ENCODE measurements around the gene TRDMT1. TPM values are rescaled to one million over a fixed set of nuclear protein-coding genes. Genes with fewer than 3 reads are reported as not detected.

Gene TRDMT1
- total RNA-seq, 3 donors from 2014 or later (not counting 1 experiment from before 2014, with no cell fraction given) = 11.0 to 21.8 (median 14.4) TPM

DNA sequence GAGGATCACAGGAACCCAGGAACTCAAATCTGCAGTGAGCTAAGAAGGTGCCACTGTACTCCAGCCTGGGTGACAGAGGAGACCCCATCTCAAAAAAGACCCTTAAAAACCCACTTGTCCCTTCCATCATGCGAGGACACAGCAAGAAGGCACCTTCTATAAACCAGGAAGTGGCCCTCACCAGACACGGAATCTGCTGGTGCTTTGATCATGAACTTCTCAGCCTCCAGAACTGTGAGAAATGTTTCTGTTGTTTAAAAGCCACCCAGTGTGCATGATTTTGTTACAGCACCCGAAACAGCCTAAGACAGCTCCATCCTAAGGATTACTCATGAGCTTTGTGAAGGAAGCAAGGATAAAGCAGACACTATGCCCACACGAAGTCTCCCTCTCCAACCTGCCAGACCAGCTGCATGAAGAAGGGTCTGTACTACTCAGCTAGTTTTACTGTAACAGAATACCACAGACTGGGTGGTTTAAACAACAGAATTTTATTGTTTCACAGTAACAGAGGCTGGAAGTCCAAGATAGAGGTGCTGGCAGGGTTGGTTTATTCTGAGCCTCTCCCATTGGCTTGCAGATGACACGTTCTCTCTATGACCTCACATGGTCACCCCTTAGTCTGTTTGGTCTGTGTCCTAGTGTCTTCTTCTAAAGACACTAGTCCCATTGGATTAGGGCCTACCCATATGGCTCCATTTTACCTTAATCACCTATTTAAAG, 40.3 kb upstream of the TRDMT1 start:
- Mint-ChIP-seq H3K9me3 (no peaks in the 10 kb centered on the region), H3K27ac (no peak overlapping the region), H3K27me3 (ENCODE audit: low read depth in 2 of 2) (peaks cover 9 to 17% of the 10 kb centered on the region in 2 donors), H3K4me1 (peaks cover 0 to 1% of the 10 kb centered on the region in 2 donors), H3K36me3 (peaks cover 4% of the 10 kb centered on the region), H3K4me3 (no peak overlapping the region)
- 76% methylated on average over 5 of the region's 5 CpGs for WGBS (ENCODE audit: insufficient coverage)
- Histone ChIP-seq H3K27ac (ENCODE audit: low read length) (no peak overlapping the region), H3K9me3 (ENCODE audit: control insufficient read depth, insufficient read depth, low read length) (no peaks in the 10 kb centered on the region), H3K4me1 (ENCODE audit: control insufficient read depth, insufficient read depth, low read length) (no peaks in the 10 kb centered on the region), H3K27me3 (ENCODE audit: control insufficient read depth, insufficient read depth, low read length) (no peaks in the 10 kb centered on the region), H3K4me3 (ENCODE audit: low read length) (no peak overlapping the region), H3K36me3 (ENCODE audit: control insufficient read depth, insufficient read depth, low read length) (peaks cover 18% of the 10 kb centered on the region)
- intact Hi-C loops (cut with micrococcal nuclease) = no loop called here
- DNase-seq (peak in 1 of 2 donors; percentile 38), ATAC-seq (peak in 1 of 3 donors; percentile 6)
- TF ChIP-seq, protein P1, sequence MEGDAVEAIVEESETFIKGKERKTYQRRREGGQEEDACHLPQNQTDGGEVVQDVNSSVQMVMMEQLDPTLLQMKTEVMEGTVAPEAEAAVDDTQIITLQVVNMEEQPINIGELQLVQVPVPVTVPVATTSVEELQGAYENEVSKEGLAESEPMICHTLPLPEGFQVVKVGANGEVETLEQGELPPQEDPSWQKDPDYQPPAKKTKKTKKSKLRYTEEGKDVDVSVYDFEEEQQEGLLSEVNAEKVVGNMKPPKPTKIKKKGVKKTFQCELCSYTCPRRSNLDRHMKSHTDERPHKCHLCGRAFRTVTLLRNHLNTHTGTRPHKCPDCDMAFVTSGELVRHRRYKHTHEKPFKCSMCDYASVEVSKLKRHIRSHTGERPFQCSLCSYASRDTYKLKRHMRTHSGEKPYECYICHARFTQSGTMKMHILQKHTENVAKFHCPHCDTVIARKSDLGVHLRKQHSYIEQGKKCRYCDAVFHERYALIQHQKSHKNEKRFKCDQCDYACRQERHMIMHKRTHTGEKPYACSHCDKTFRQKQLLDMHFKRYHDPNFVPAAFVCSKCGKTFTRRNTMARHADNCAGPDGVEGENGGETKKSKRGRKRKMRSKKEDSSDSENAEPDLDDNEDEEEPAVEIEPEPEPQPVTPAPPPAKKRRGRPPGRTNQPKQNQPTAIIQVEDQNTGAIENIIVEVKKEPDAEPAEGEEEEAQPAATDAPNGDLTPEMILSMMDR (IDR thresholded peaks at IDR 0.05) = no peak

DNA sequence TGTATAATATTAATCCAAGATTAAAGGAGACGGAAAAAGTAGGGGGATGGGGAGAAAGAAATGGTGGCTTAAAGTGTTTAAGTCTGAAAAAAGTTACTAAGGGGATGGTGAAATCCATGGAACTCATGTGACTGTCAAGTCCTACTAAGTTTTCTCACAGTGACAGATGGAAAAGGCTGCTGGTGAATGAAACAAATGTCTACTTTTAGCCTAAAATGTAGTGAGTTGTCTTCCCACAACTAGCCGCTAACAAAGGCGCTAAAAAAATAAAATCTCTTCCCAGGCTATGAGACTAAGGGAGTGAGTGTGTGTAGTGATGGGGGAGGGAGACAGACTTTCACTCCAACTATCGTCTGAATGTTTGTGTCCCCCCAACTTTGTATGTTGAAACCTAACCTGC, 39.1 kb upstream of the TRDMT1 start:
- peaks cover 16% of the 10 kb centered on the region for H3K36me3 Mint-ChIP-seq
- peak overlapping the region in 1 of 2 donors; percentile 64 for H3K27ac Mint-ChIP-seq
- no peak overlapping the region for H3K27ac ChIP-seq (ENCODE audit: low read length)
- no peaks in the 10 kb centered on the region for H3K9me3 ChIP-seq (ENCODE audit: control insufficient read depth, insufficient read depth, low read length)
- intact Hi-C loops (cut with micrococcal nuclease) = no loop called here
- WGBS (ENCODE audit: insufficient coverage) = 100% methylated on average over 3 of the region's 4 CpGs
- peak in 1 of 3 donors; percentile 12 for ATAC-seq
- H3K36me3 ChIP-seq (ENCODE audit: control insufficient read depth, insufficient read depth, low read length) = peaks cover 30% of the 10 kb centered on the region
- peaks cover 4 to 10% of the 10 kb centered on the region in 2 donors for H3K27me3 Mint-ChIP-seq (ENCODE audit: low read depth in 2 of 2)
- peak overlapping the region; percentile 13 for H3K4me3 Mint-ChIP-seq
- H3K9me3 Mint-ChIP-seq = no peaks in the 10 kb centered on the region
- peaks cover 0 to 13% of the 10 kb centered on the region in 2 donors for H3K4me1 Mint-ChIP-seq
- no peaks in the 10 kb centered on the region for H3K4me1 ChIP-seq (ENCODE audit: control insufficient read depth, insufficient read depth, low read length)
- H3K27me3 ChIP-seq (ENCODE audit: control insufficient read depth, insufficient read depth, low read length) = no peaks in the 10 kb centered on the region
- TF ChIP-seq, protein P1 (IDR thresholded peaks at IDR 0.05) = no peak
- H3K4me3 ChIP-seq (ENCODE audit: low read length) = no peak overlapping the region
- no peak for DNase-seq

DNA sequence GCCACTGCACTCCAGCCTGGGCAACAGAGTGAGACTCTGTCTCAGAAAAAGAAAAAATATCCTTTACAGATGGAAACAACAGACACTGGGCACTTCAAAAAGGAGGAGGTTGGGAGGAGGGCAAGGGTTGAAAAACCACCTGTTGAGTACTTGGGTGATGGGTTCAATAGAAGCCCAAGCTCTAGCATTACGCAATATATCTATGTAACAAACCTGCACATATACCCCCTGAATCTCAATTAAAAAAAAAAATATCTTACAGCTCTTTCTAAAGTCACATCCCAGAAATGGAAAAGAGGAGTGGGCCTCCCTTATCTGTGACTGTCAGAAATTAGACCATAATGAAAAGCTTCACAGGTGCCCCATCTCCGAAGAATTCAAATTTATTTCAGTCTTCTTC, 38.6 kb upstream of the TRDMT1 start:
- TF ChIP-seq, protein P1 (IDR thresholded peaks at IDR 0.05) = no peak
- intact Hi-C loops (cut with micrococcal nuclease) = no loop called here
- Histone ChIP-seq H3K4me1 (ENCODE audit: control insufficient read depth, insufficient read depth, low read length) (no peaks in the 10 kb centered on the region), H3K4me3 (ENCODE audit: low read length) (no peak overlapping the region), H3K27me3 (ENCODE audit: control insufficient read depth, insufficient read depth, low read length) (no peaks in the 10 kb centered on the region), H3K27ac (ENCODE audit: low read length) (no peak overlapping the region), H3K9me3 (ENCODE audit: control insufficient read depth, insufficient read depth, low read length) (no peaks in the 10 kb centered on the region), H3K36me3 (ENCODE audit: control insufficient read depth, insufficient read depth, low read length) (peaks cover 35% of the 10 kb centered on the region)
- peak in 1 of 3 donors; percentile 21 for ATAC-seq
- WGBS (ENCODE audit: insufficient coverage) = no CpG with 5 or more reads among the region's 2 CpGs
- Mint-ChIP-seq H3K36me3 (peaks cover 18% of the 10 kb centered on the region), H3K27ac (peak overlapping the region in 1 of 2 donors; percentile 64), H3K9me3 (no peaks in the 10 kb centered on the region), H3K27me3 (ENCODE audit: low read depth in 2 of 2) (peaks cover 0 to 6% of the 10 kb centered on the region in 2 donors), H3K4me3 (no peak overlapping the region), H3K4me1 (peaks cover 0 to 13% of the 10 kb centered on the region in 2 donors)
- DNase-seq = no peak
